Measurements from ENCODE around the gene BLOC1S1. TPM values are rescaled to one million over a fixed set of nuclear protein-coding genes. Genes with fewer than 3 reads are reported as not detected.
"Not testable (repeated sequence)": the region's sequence is repeated elsewhere in the genome, so short reads cannot be mapped to it uniquely, and the experiment has no call there.

BLOC1S1 gene
- total RNA-seq, 4 donors from 2014 or later, result 72.6 to 332 (median 248) TPM

DNA sequence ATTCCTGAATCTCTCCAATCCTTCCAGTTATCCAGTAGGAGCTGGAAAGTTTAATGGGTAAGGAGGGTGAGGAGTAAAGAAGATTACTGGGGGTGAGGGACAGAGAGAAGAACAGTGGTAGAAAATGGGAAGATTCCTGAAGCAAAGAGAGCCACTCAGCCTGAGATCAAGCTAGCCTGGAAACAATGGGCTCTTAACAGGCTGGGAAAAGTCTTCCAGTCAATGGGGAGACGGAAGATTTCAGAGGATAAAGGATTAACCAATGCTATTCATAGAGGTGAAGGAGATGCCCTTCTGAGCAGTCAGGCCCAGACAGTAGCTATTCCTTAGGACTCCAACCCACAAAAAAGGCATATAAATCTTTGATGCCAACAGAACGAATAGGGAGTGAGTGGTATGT, 41.9 kb downstream of the BLOC1S1 start:
- TF ChIP-seq, protein P1, sequence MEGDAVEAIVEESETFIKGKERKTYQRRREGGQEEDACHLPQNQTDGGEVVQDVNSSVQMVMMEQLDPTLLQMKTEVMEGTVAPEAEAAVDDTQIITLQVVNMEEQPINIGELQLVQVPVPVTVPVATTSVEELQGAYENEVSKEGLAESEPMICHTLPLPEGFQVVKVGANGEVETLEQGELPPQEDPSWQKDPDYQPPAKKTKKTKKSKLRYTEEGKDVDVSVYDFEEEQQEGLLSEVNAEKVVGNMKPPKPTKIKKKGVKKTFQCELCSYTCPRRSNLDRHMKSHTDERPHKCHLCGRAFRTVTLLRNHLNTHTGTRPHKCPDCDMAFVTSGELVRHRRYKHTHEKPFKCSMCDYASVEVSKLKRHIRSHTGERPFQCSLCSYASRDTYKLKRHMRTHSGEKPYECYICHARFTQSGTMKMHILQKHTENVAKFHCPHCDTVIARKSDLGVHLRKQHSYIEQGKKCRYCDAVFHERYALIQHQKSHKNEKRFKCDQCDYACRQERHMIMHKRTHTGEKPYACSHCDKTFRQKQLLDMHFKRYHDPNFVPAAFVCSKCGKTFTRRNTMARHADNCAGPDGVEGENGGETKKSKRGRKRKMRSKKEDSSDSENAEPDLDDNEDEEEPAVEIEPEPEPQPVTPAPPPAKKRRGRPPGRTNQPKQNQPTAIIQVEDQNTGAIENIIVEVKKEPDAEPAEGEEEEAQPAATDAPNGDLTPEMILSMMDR (IDR thresholded peaks at IDR 0.05), result no peak
- no peaks in the 10 kb centered on the region for H3K4me1 ChIP-seq
- H3K9me3 ChIP-seq, result no peaks in the 10 kb centered on the region
- no peak overlapping the region for H3K4me3 ChIP-seq
- peaks cover 0 to 89% (median 0%) of the 10 kb centered on the region in 3 donors for H3K36me3 ChIP-seq
- DNase-seq, result no peak
- no peak overlapping the region for H3K27ac ChIP-seq
- H3K27me3 ChIP-seq, result no peaks in the 10 kb centered on the region

DNA sequence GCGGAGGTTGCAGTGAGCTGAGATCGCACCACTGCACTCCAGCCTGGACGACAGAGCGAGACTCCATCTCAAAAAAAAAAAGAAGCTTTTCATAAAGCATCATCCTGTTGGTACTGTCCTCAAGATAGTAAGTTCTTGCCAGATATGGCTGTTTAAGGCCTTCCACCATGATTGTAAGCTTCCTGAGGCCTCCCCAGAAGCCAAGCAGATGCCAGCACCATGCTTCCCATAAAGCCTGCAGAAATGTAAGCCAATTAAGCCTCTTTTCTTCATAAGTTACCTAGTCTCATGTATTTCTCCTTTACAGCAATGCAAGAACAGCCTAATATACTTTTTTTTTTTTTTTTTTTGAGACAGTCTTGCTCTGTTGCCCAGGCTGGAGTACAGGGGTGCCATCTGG, 42.7 kb downstream of the BLOC1S1 start:
- H3K36me3 ChIP-seq, result peaks cover 0 to 84% (median 0%) of the 10 kb centered on the region in 3 donors

DNA sequence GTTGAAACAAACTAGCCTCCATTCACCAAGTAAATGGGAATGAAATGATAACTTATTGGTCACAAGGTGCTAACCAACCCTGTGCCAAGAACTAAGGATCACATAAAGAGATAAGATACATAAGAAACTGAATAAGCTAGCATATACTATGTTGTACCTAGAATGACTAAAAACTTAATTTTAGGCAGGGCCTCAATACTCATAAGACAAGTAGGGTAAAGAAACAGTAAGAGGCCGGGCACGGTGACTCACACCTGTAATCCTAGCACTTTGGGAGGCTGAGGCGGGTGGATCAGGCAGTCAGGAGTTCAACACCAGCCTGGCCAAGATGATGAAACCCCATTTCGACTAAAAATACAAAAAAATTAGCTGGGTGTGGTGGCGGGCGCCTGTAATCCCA, 44.8 kb downstream of the BLOC1S1 start:
- Histone ChIP-seq H3K27ac (no peak overlapping the region), H3K36me3 (peaks cover 0 to 72% (median 0%) of the 10 kb centered on the region in 3 donors), H3K9me3 (no peaks in the 10 kb centered on the region), H3K27me3 (no peaks in the 10 kb centered on the region), H3K4me1 (no peaks in the 10 kb centered on the region), H3K4me3 (no peak overlapping the region)
- DNase-seq, result no peak
- TF ChIP-seq POLR2A (IDR thresholded peaks at IDR 0.05), result no peak
- TF ChIP-seq, protein P1 (IDR thresholded peaks at IDR 0.05), result no peak

More for the DNA sequence above, 42.7 kb downstream of the BLOC1S1 start:
- H3K27ac ChIP-seq, H3K4me3 ChIP-seq, H3K9me3 ChIP-seq, DNase-seq, H3K27me3 ChIP-seq, H3K4me1 ChIP-seq: not testable (repeated sequence)

DNA sequence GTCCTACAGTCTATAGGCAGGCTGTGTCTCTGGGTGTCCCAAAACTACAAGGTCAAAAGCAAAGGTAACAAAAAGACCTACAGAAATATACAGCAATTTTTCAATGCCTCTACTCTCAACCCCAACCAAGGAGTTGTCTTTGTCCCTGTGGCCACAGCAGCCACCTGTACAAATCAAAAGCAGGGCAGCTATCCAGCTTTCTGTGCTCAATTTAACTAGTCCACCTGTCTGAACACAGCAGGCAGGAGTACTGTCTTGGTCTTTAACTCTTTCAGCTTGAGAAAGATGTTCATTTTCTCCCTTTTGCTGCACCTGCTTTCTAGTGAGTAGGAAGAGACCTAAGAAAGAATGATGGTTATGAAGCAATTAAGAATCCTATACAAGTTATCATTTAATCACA, 46.8 kb downstream of the BLOC1S1 start:
- Histone ChIP-seq H3K4me3 (no peak overlapping the region), H3K27ac (no peak overlapping the region), H3K36me3 (peaks cover 0 to 59% (median 0%) of the 10 kb centered on the region in 3 donors), H3K27me3 (no peaks in the 10 kb centered on the region), H3K4me1 (no peaks in the 10 kb centered on the region), H3K9me3 (no peaks in the 10 kb centered on the region)
- TF ChIP-seq, protein P1 (IDR thresholded peaks at IDR 0.05), result no peak
- TF ChIP-seq POLR2A (IDR thresholded peaks at IDR 0.05), result no peak
- no peak for DNase-seq

DNA sequence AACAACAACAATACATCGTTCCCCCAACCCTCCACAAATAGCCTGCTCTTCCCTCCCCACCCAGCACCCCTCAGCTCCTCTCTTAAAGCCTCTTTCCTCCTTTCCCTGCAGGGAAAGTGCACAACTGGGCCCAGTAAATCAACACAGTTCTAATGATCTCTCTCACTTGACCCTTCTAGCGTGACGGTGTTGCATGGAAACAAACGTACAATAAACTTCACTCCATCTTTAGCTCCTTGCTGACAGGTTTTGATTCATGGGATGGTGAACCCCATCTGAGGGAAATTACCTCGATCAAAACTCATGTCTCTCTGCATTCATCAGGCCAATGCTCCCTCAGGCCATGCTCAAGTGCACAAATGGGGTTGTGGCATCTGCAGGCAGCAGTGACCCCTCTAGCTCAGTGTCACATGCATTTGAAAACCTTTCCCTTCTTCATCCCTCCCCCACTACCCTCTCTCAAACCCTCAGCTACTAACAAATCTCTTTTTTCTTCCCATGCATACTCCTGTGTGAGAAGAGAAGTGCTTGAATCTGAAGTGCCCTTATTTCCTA, 50.0 kb downstream of the BLOC1S1 start:
- Histone ChIP-seq H3K36me3 (peaks cover 0 to 36% (median 0%) of the 10 kb centered on the region in 3 donors), H3K27me3 (no peaks in the 10 kb centered on the region), H3K27ac (no peak overlapping the region), H3K4me1 (no peaks in the 10 kb centered on the region), H3K4me3 (no peak overlapping the region), H3K9me3 (no peaks in the 10 kb centered on the region)
- DNase-seq, result no peak
- no peak for TF ChIP-seq POLR2A (IDR thresholded peaks at IDR 0.05)
- TF ChIP-seq, protein P1 (IDR thresholded peaks at IDR 0.05), result no peak

DNA sequence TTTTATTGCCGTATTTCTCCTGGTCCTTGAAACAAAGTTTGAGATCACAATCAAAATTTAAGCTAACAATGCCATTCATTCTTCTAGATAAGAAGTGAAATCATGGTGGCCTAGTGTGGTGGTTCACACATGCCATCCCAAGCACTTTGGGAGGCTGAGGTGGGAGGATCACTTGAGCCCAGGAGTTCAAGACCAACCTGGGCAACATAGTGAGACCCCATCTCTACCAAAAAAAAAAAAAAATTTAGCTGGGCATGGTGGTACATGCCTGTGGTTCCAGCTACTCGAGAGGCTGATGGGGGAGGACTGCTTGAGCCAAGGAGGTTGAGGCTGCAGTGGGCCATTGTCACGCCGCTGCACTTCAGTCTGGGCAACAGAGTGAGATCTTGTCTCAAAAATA, 51.3 kb downstream of the BLOC1S1 start:
- Histone ChIP-seq H3K9me3 (no peaks in the 10 kb centered on the region), H3K4me1 (no peaks in the 10 kb centered on the region), H3K4me3 (no peak overlapping the region), H3K36me3 (peaks cover 0 to 42% (median 0%) of the 10 kb centered on the region in 3 donors), H3K27ac (no peak overlapping the region), H3K27me3 (no peaks in the 10 kb centered on the region)
- no peak for DNase-seq
- no peak for TF ChIP-seq POLR2A (IDR thresholded peaks at IDR 0.05)
- TF ChIP-seq, protein P1 (IDR thresholded peaks at IDR 0.05), result no peak

Small RNA genes lying within 50 kb of the gene (small RNA-seq; reads per million reads assigned to genes)
- gene AC009779.1, result 0 reads per million in 2 donors
- gene RF00017, result 0 reads per million in 2 donors

Other genes with a start within 250 kb of the BLOC1S1 start
- not detected for gene OR6C70, start 245.9 kb upstream of the BLOC1S1 start, total RNA-seq
- not detected for gene OR6C68, start 223.7 kb upstream of the BLOC1S1 start, total RNA-seq
- not detected for gene OR6C4, start 166.4 kb upstream of the BLOC1S1 start, total RNA-seq
- not detected for gene OR2AP1, start 143.6 kb upstream of the BLOC1S1 start, total RNA-seq
- not detected for gene OR10P1, start 79.2 kb upstream of the BLOC1S1 start, total RNA-seq
- gene ITGA7, start 8.1 kb upstream of the BLOC1S1 start, total RNA-seq, result 10 to 100 TPM; 13.1 to 29.0 (median 27.0) TPM
- gene RDH5, start 4.3 kb downstream of the BLOC1S1 start, total RNA-seq, result 100 to 1,000 TPM in 1 of 4 donors, 10 to 100 TPM in 3; 47.0 to 113 (median 90.9) TPM
- gene CD63, start 13.0 kb downstream of the BLOC1S1 start, total RNA-seq, result 100 to 1,000 TPM; 139 to 433 (median 351) TPM
- gene GDF11, start 27.1 kb downstream of the BLOC1S1 start, total RNA-seq, result 10 to 100 TPM in 1 of 4 donors, 1 to 10 TPM in 1, under 1 TPM in 2; 0.35 to 14.9 (median 1.1) TPM
- gene SARNP, start 101.7 kb downstream of the BLOC1S1 start, total RNA-seq, result 10 to 100 TPM; 21.9 to 60.2 (median 44.9) TPM
- gene ORMDL2, start 102.0 kb downstream of the BLOC1S1 start, total RNA-seq, result 10 to 100 TPM in 3 of 4 donors, 1 to 10 TPM in 1; 5.0 to 31.2 (median 24.2) TPM
- 10 to 100 TPM; 35.4 to 43.4 (median 43.0) TPM for gene DNAJC14, start 113.5 kb downstream of the BLOC1S1 start, total RNA-seq
- 10 to 100 TPM in 1 of 4 donors, 1 to 10 TPM in 3; 3.3 to 44.6 (median 5.2) TPM for gene MMP19, start 126.9 kb downstream of the BLOC1S1 start, total RNA-seq
- gene PYM1, start 211.8 kb downstream of the BLOC1S1 start, total RNA-seq, result 10 to 100 TPM; 49.1 to 63.7 (median 52.4) TPM
- gene DGKA, start 215.1 kb downstream of the BLOC1S1 start, total RNA-seq, result 100 to 1,000 TPM; 181 to 447 (median 331) TPM
- gene PMEL, start 250.0 kb downstream of the BLOC1S1 start, total RNA-seq, result 1 to 10 TPM; 2.5 to 10.0 (median 3.0) TPM